SK-N-MC (cell line): Measurements from ENCODE around the gene ACLY.

ENCODE experiments used
- EZH2 ChIP-seq: fragments of 200-600 bp; sonication (generic); IDR thresholded peaks from one replicate; pipeline ENCODE4 v1.6.1; 2017; ENCODE audit warnings: antibody characterized with exemption
- FOXP2 ChIP-seq: optimal IDR thresholded peaks from 2 replicates; pipeline ENCODE3; 2011; ENCODE audit warnings: mild to moderate bottlenecking, moderate library complexity; ENCODE audit not compliant: insufficient read depth; ENCODE audit errors: extremely low read length, control extremely low read depth
- POLR2AphosphoS5 ChIP-seq: IDR thresholded peaks from 2 replicates; pipeline ENCODE4 v1.6.1; 2012; ENCODE audit warnings: mild to moderate bottlenecking, low read depth, low read length, borderline replicate concordance

GRCh38 chr17:41913798-41914197, 5.0 kb downstream of the ACLY start:
- TF ChIP-seq POLR2AphosphoS5 (no peak), EZH2 (no peak), FOXP2 (no peak)
